GM23338 (cell line): Measurements from ENCODE around the gene ZNF665. TPM values are rescaled to one million over a fixed set of nuclear protein-coding genes. Genes with fewer than 3 reads are reported as not detected.

Source experiments
- ATAC-seq: fragments of 200-7000 bp; cut with Tn5 transposase; 3 replicates; pipeline ENCODE4 v1.9.1; 2020
- DNase-seq: peaks from one replicate; pipeline ENCODE4 v3.0.0-alpha.2; 2015; ENCODE audit warnings: low spot score
- H2AFZ ChIP-seq: fragments of 200-600 bp; sonication (generic); 2 replicates; pipeline ENCODE4 v1.8.0; 2016; ENCODE audit warnings: antibody characterized with exemption, mild to moderate bottlenecking, moderate library complexity
- H3F3A ChIP-seq: fragments of 200-600 bp; sonication (generic); replicated peaks from 2 replicates; pipeline ENCODE4 v1.8.0; 2017; ENCODE audit warnings: antibody characterized with exemption, mixed run types, low read depth
- H3K27ac ChIP-seq: fragments of 200-600 bp; sonication (generic); 2 replicates; pipeline ENCODE4 v1.6.1; 2016; ENCODE audit warnings: low read depth
- H3K27me3 ChIP-seq: fragments of 200-600 bp; sonication (generic); 2 replicates; pipeline ENCODE4 v1.8.0; 2016; ENCODE audit warnings: mild to moderate bottlenecking, mixed run types, moderate library complexity; ENCODE audit not compliant: insufficient read depth
- H3K36me3 ChIP-seq: fragments of 200-600 bp; sonication (generic); 2 replicates; pipeline ENCODE4 v1.8.0; 2016; ENCODE audit warnings: mild to moderate bottlenecking; ENCODE audit not compliant: insufficient read depth
- H3K4me1 ChIP-seq: fragments of 200-600 bp; sonication (generic); 2 replicates; pipeline ENCODE4 v1.8.0; 2016; ENCODE audit warnings: mild to moderate bottlenecking, moderate library complexity; ENCODE audit not compliant: insufficient read depth
- H3K4me2 ChIP-seq: fragments of 200-600 bp; sonication (generic); 2 replicates; pipeline ENCODE4 v1.7.1; 2017; ENCODE audit warnings: mixed run types
- H3K4me3 ChIP-seq: fragments of 200-600 bp; sonication (generic); 2 replicates; pipeline ENCODE4 v1.6.1; 2016; ENCODE audit warnings: mixed run types
- H3K79me2 ChIP-seq: fragments of 200-600 bp; sonication (generic); replicated peaks from 2 replicates; pipeline ENCODE4 v1.8.0; 2017; ENCODE audit warnings: mild to moderate bottlenecking; ENCODE audit not compliant: insufficient read depth
- H3K9me2 ChIP-seq: fragments of 200-600 bp; sonication (generic); 2 replicates; pipeline ENCODE4 v1.8.0; 2017; ENCODE audit not compliant: insufficient read depth
- H4K20me1 ChIP-seq: fragments of 200-600 bp; sonication (generic); replicated peaks from 2 replicates; pipeline ENCODE4 v1.8.0; 2017; ENCODE audit warnings: mild to moderate bottlenecking; ENCODE audit not compliant: insufficient read depth
- H3K27ac Mint-ChIP-seq: 2 replicates; pipeline ENCODE4 v1.8.0; 2020; ENCODE audit warnings: inconsistent platforms, mild to moderate bottlenecking, moderate library complexity, mixed read lengths
- H3K27me3 Mint-ChIP-seq: 3 replicates; pipeline ENCODE4 v1.8.0; 2022; ENCODE audit warnings: low read depth, mild to moderate bottlenecking, moderate library complexity, mixed read lengths, inconsistent platforms; ENCODE audit not compliant: insufficient read depth, poor library complexity
- H3K36me3 Mint-ChIP-seq: 3 replicates; pipeline ENCODE4 v1.8.0; 2021; ENCODE audit warnings: low read depth, mild to moderate bottlenecking, inconsistent platforms, moderate library complexity, mixed read lengths
- H3K4me1 Mint-ChIP-seq: 3 replicates; pipeline ENCODE4 v1.8.0; 2020; ENCODE audit warnings: mild to moderate bottlenecking, inconsistent platforms, mixed read lengths
- H3K4me3 Mint-ChIP-seq: 3 replicates; pipeline ENCODE4 v1.8.0; 2021; ENCODE audit warnings: moderate library complexity, mild to moderate bottlenecking, inconsistent platforms, mixed read lengths
- H3K9me3 Mint-ChIP-seq: 3 replicates; pipeline ENCODE4 v1.8.0; 2020; ENCODE audit warnings: moderate library complexity, mild to moderate bottlenecking, inconsistent platforms, mixed read lengths
- CREB1 ChIP-seq: fragments of 250-450 bp; sonication (Bioruptor Pico); IDR thresholded peaks from 2 replicates; pipeline ENCODE4 v1.5.0; 2020; ENCODE audit warnings: low read depth, mild to moderate bottlenecking, moderate library complexity
- CTCF ChIP-seq, 2 experiments: fragments of 200-600 bp in 1 of 2; sonication (generic) in 1 of 2; conservative IDR thresholded peaks; 2 replicates each; pipeline versions ENCODE4 v1.5.1 to v1.6.1; 2016 to 2017; ENCODE audit warnings: antibody characterized with exemption in 2 of 2, low read depth in 2 of 2, mild to moderate bottlenecking in 2 of 2, moderate library complexity in 1 of 2
- ETS1 ChIP-seq: IDR thresholded peaks from 2 replicates; pipeline ENCODE4 v1.6.1; 2016; ENCODE audit warnings: antibody characterized with exemption
- EZH2 ChIP-seq: fragments of 200-600 bp; sonication (generic); IDR thresholded peaks from one replicate; pipeline ENCODE4 v1.8.0; 2017; ENCODE audit warnings: antibody characterized with exemption, mild to moderate bottlenecking, low read depth; ENCODE audit not compliant: unreplicated experiment
- EZH2phosphoT487 ChIP-seq: fragments of 200-600 bp; sonication (generic); IDR thresholded peaks from one replicate; pipeline ENCODE4 v1.8.1; 2018; ENCODE audit warnings: antibody characterized with exemption; ENCODE audit not compliant: unreplicated experiment
- JUNB ChIP-seq: IDR thresholded peaks from one replicate; pipeline ENCODE4 v1.6.1; 2016; ENCODE audit warnings: antibody characterized with exemption; ENCODE audit not compliant: unreplicated experiment
- NANOG ChIP-seq: IDR thresholded peaks from 2 replicates; pipeline ENCODE4 v1.6.1; 2016; ENCODE audit warnings: antibody characterized with exemption, borderline replicate concordance
- POLR2AphosphoS5 ChIP-seq: IDR thresholded peaks from 2 replicates; pipeline ENCODE4 v1.6.1; 2016; ENCODE audit warnings: antibody characterized with exemption, low read depth
- REST ChIP-seq: IDR thresholded peaks from one replicate; pipeline ENCODE4 v1.6.1; 2018; ENCODE audit warnings: antibody characterized with exemption; ENCODE audit not compliant: unreplicated experiment
- STAT1 ChIP-seq: IDR thresholded peaks from one replicate; pipeline ENCODE4 v1.6.1; 2016; ENCODE audit warnings: antibody characterized with exemption; ENCODE audit not compliant: unreplicated experiment
- ZNF114 ChIP-seq: fragments of 250-450 bp; sonication (Bioruptor Pico); IDR thresholded peaks from 2 replicates; pipeline ENCODE4 v1.5.0; 2020; ENCODE audit warnings: mild to moderate bottlenecking, moderate library complexity
- ZNF331 ChIP-seq: fragments of 250-450 bp; sonication (Bioruptor Pico); IDR thresholded peaks from 2 replicates; pipeline ENCODE4 v1.5.0; 2020; ENCODE audit warnings: low read depth, mild to moderate bottlenecking, moderate library complexity
- ZNF462 ChIP-seq: fragments of 250-450 bp; sonication (Bioruptor Pico); IDR thresholded peaks from 2 replicates; pipeline ENCODE4 v1.5.0; 2020; ENCODE audit warnings: mild to moderate bottlenecking, moderate library complexity
- polyA plus RNA-seq: library from polyadenylated mRNA; unstranded; fragments of >200 nt; fragmentation: Nextera tagmentation; extraction: Ambion mirVana; gene quantifications from 2 replicates; pipeline ENCODE4 v1.2.1, GENCODE V29; 2016
- total RNA-seq: library from RNA; depleted of rRNA; stranded (reverse); fragments of >200 nt; shearing (Covaris generic); gene quantifications from 2 replicates; pipeline ENCODE4 v1.2.3, GENCODE V29; 2014

ZNF665 gene
- total and polyA plus RNA-seq, 2 experiments from 2014 or later: 3.1 to 3.5 TPM

- TF ChIP-seq ZNF114 (CRISPR knock-in tag): no peak
- no peak for TF ChIP-seq JUNB
- TF ChIP-seq REST: no peak
- no peak for TF ChIP-seq EZH2phosphoT487
- TF ChIP-seq NANOG: no peak
- no peak for TF ChIP-seq ETS1
- no peak for TF ChIP-seq STAT1
- TF ChIP-seq ZNF462 (CRISPR knock-in tag): no peak
- no peak for TF ChIP-seq EZH2
- no peak for TF ChIP-seq CTCF (conservative IDR thresholded peaks at IDR 0.05; ENCODE audit: low read depth in 2 of 2)
- TF ChIP-seq CREB1 (CRISPR knock-in tag): no peak
- no peak for TF ChIP-seq ZNF331 (CRISPR knock-in tag)
- TF ChIP-seq POLR2AphosphoS5: no peak
- Mint-ChIP-seq H3K27me3 (peaks cover 17% of the 10 kb centered on the region), H3K4me1 (peaks cover 10% of the 10 kb centered on the region), H3K9me3 (peaks cover 44% of the 10 kb centered on the region), H3K4me3 (no peak overlapping the region), H3K27ac (no peak overlapping the region), H3K36me3 (peaks cover 26% of the 10 kb centered on the region)
- 0 out of 2 replicates have a peak, but pooled peaks cover 3% of the 10 kb centered on the region for H3K27me3 ChIP-seq
- no peaks in the 10 kb centered on the region for H3K9me2 ChIP-seq
- H2AFZ ChIP-seq: no peak overlapping the region
- H3K4me3 ChIP-seq: no peak overlapping the region
- 0 out of 2 replicates have a peak, but pooled peaks cover 14% of the 10 kb centered on the region for H3K79me2 ChIP-seq
- peaks cover 16% of the 10 kb centered on the region for H4K20me1 ChIP-seq
- ATAC-seq (no peak), DNase-seq (no peak)
- H3K4me1 ChIP-seq: peaks cover 5% of the 10 kb centered on the region; the same call in 1 of the 2 replicates
- H3F3A ChIP-seq: no peaks in the 10 kb centered on the region
- H3K4me2 ChIP-seq: no peak overlapping the region
- no peak overlapping the region for H3K27ac ChIP-seq
- peaks cover 8% of the 10 kb centered on the region for H3K36me3 ChIP-seq
Measured at GRCh38 chr19:53160350-53160749, 32.8 kb downstream of the ZNF665 start.
